Suppressor macrophage (primary cell): ENCODE measurements around the gene RNLS.

Experiments
- DNase-seq, 4 experiments: peaks; one replicate each; pipeline ENCODE4 v3.0.0-alpha.2; 2020 to 2022

RNLS gene

DNA sequence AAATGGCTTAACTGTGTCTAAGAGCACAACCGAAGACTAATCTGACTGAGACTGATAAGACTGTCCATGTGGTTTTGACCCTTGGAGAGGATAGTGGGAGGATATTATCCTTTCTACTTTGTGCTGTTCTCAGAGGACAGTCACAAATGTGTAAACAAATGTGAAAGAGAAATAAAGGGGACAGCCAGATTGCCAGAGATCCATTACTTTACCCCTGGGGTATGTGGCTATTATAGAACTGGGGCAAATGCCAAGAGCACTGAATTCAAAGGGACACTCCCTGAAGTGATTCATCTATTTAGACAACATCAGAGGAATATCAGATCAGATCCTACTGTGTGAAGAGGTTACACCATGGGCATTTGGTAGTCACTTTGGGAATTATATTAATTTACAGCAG, 154.7 kb downstream of the RNLS start:
- no peak for DNase-seq

DNA sequence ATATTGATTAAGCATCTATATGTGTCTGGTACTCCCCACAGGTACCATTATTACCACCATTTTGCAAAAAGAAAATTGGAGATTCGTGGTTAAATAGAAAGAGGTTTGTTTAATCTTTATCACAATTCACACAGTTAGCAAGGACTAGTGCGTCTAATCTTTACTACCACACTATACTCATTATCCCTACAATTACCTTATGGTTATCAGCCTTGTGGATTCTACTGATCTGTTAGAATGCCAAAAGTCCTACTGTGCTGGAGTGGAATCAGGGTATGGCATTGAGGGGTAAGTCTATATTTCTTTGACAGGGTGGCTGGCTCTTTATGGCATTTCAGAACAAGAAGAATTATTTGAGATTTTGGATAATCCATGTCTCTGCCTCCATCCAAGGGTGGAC, 156.1 kb downstream of the RNLS start:
- no peak for DNase-seq

DNA sequence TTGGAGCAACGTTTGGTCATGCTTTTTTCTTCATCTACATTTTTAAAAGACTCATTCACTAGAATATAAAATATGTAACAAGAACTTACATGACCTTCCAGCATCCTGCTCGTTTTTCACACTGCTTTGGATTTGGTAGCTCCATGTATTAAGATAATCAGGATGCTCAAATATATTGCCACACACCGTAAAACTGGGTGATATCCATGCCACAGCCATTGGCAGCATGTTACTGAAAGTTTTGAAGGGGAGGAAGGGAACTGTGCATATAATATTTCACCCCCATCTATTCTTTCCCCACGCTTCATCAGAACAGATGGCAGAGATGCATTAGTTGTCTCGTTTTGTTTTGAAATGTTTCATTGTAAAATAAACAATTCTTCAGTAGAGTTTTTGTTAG, 158.2 kb downstream of the RNLS start:
- DNase-seq, result no peak

DNA sequence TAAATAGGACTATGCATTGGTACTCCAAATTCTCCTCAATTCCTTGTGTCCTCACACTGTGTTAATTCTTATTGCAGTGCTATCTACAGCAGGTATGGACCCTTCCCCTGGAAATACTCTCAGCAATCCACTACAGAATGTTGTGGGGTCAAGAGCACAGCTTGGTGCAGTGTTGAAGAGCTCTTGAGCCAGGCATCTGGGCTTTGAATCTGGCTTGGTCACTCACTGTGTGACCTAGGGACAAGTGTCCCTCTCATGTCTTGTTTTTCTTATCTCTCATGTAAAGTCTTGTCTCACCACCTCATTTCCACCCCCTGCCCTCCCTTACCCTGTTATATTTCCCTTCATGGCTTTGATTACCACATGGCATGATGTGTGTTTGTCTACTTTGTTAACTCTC, 159.4 kb downstream of the RNLS start:
- no peak for DNase-seq

DNA sequence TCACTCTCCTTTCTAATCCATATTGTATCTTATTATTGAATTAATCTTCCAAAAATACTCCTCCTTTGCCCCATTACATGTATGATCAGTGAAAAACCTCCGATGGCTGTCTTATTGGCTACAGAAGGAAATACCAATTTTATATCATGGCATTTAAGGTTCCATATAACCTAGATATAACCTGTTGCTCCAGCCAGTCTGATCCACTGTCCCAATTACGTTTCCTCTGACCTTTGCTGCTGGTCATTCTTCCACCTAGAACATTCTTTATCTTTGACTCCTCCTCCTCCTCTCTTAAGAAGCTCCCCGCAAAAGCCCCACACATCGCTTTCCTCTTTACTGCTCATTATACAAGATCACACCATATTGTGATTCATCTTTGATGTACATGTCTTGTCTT, 161.5 kb downstream of the RNLS start:
- no peak for DNase-seq

DNA sequence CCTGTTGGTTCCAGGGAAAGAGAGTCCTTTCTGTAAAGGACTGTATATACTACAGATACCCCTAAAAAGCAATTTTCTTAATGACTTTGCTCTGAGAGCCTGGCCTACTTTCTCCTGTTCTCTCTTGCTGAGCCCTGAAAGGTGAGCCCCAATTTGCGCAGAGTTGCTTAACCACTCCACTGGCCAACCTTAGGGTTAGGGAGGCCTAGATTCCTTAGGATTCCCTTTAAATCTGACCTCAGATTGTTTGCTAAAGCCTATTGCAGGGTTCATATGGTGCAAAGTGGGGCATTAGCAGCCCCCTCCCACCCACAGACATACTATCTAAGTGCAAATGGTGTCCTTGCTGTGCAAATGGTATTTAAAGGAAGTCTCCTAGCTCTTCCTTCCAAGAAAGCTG, 164.2 kb downstream of the RNLS start:
- DNase-seq, result no peak

DNA sequence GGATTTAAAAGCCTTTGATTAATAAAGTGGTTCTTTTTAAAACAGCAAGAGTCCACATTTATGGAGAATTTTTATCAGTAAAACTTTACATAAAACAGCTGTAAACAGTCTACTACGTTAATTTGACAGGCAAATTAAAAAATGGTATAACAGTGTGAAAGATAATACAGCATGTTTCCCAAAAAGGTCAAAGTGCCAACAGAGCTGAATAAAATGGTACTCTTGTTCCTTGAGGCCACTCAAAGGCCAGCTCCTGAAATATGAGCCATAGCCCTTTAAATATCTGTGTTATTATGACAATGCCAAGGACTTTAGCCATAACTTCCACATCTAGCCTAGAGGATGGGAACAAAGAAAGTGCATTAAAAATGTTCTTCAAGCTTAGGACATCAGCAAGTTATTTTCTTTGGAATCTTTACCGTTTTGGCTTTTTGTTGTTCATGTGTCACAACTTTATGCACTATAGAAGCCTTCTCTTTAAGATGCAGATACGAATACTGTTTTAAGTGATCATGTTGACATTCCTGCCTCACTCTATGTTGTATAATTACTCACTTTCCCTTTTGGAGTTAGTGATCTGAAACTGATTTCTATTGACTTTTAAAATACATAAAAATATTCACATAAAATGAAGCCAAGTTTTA, 165.6 kb downstream of the RNLS start:
- no peak for DNase-seq

DNA sequence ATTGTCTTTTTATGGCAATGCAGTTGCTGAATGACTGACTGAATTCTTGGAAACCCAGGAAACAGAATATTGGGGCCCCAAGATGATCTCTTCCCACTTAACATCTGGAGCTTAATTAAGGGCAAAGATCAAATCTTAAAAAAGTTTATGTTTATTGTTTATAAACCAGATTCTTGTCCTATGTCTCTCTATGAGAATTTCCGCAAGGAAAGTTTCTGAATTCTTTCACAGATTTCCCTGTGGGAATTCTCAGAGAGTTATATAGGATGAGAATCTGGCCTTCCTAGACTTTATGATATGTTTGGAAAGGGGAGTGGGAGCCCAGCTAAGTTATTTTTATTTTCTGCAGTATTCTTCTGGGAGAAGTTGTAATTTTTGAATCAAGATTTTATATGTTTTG, 166.3 kb downstream of the RNLS start:
- no peak for DNase-seq

DNA sequence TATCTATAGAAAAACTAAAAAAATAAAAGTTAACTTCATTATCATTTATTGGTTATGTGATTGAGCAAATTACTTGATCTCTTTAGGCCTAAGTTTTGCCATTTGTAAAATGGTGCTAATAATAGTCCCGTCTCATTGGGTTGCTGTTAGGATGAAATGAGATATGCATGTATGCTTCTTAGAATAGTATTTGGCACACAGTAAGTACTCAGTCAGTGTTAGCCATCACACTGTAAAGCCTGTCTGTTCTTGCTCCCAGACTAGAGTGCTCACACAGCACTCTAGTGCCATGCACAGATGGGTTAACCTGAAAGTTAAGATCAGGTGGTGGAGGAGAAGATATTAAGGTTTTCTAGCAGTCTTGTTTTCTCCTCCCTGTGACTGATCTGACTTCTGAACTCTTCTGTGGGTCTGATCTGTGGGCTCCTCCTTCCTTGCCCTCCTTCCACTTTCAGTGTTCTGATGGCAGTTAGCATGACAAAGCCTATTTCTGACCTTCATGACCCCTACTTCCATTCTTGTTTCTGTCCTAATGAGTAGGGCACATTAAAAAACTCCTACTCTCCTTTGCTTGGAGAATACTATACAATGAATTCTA, 167.5 kb downstream of the RNLS start:
- no peak for DNase-seq

DNA sequence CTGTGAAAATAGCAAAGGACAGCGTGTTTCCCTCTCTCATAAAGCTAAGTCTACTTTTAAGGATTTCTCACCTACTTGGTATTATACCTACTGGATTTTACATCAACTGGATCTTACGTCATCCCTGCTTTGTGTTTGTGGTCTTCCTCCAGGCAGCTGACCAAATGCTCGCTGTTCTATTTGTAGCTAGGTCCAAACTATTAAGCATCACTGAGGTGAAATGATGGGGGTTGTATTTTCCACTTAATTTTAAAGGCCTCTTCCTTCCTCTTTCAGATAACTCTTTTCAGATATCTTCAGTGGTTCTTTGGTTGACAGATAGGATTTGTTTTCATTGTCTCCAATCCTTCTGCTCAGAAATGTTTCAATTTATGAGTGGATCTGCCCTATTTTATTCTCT, 169.7 kb downstream of the RNLS start:
- no peak for DNase-seq

DNA sequence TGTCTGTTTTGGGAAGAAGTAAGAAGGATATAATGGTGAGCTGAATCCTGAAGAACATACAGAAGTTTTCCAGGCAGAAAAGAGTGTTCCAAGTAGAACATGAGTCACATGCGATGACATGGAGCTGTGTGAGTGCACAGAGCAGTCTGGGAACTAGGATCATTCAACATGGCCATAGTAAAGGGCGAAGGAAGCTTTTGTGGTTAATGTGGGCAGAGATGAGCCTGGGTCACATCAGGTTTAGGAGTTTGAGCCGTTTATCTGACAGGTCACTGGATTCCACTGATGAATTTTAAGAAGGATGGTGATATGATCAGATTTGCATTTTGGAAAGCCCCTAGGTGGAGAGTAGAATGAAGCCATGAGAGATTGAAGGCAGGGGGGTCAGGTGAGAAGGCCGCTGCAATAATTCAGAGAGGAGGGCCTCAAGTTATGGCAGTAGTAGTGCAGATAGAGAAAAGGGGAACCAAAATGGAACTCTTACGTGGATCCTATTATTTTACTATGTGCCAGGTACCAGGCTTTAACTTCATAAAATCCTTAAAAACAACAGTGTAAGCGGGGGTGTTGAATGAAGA, 171.3 kb downstream of the RNLS start:
- DNase-seq, result peak in 1 of 4 experiments; percentile 21

DNA sequence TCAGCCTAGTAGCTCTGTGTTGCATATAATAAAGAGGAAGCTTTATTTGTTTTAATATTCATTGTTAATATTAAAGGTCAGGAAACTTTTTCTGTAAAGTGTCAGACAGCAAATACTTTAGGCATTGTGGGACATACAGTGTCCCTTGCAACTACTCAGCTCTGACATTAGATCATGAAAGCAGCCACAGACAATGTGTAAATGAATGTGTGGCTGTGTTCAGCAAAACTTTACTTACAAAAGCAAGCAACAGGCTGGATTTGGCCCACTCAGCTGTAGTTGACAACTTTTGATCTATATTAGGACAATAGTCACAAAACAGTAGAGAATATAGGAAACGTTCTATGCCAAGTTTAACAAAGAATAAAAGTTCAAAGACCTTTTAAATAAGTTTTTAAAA, 173.3 kb downstream of the RNLS start:
- DNase-seq, result no peak

DNA sequence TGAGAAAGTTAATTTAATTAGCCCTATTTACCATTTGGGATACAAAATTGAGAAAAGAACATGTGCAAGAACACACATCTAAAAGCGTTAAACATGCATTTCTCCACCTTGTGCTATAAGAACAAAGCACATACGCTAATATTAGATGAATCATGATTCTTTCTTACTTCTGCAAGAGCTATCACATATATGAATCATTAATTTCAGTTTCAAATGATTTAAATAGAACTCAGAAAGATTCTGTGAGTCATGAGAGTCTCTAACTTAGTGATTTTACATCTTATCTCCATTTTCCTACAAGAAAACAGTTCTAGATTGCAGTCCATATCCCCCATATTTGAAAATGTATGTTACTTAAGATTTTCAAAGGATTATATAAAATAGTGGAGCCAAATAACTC, 173.9 kb downstream of the RNLS start:
- peak in 1 of 4 experiments; percentile 21 for DNase-seq

DNA sequence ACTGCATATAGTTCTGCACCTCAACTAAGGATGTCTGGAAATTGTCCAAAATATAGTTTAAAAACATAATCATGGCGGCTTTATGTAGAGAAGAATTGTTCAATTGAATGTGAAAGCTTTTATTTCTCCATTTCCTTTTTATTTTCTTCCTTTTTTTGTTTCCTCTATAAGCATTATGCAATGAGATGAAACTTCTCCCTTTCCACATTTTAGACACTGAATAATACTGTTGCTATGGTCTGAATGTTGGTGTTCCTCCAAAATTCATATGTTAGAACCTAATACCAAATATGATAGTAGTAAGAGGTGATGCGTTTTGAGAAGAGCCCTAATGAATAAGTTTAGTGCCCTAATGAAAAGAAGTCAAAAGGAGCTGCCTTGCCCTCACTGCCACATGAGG, 175.0 kb downstream of the RNLS start:
- DNase-seq, result peak in 2 of 4 experiments; percentile 61 to 66

DNA sequence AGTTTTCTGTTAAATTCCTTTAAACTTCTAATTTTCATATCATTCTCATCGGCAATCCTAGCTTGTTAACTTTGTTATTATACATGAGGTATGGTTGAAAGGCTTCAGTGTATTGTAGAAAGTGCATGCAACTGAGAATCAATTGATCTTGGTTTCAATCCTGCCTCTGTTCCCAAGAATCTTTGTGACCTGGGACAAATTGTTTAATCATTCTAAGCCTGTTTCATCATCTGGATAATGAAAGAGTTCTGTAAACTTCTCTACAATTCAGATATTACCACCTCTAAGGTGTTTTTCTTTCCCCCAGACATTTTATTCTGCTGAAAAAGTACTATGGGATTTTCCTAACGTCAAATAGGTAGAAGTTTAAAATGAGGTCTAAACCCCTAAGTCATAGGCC, 179.0 kb downstream of the RNLS start:
- DNase-seq, result no peak

DNA sequence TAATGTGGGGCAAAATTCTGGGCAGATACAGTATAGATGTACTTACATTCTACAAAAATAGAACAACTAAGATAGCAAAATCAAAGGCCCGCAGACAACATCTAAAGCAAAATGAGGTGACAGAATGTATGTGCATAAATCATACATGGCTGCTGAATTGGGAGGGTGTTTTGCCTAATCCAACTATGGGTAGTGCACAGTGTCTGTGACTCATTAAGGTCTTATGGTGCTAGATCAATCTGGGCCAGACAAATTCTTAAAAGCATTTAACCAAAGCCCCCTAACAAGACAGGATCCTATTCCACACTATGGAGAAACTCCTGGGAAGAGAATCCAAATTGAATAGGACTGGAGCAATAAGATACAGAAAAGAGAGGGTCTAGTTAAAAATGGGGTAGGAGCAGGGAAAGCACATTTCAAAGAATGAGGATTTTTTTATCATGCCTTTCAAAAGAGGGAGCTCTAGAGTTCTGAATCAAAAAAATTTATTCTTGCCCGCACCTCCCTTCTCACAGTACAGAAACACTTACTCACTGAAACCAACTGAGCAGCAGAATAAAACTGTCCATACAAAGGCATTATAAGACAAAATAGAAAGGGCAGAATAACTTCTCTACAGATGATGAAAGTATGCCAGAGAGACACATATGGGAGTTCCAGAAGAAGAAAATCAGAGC, 181.3 kb downstream of the RNLS start:
- DNase-seq, result peak in 1 of 4 experiments; percentile 13

DNA sequence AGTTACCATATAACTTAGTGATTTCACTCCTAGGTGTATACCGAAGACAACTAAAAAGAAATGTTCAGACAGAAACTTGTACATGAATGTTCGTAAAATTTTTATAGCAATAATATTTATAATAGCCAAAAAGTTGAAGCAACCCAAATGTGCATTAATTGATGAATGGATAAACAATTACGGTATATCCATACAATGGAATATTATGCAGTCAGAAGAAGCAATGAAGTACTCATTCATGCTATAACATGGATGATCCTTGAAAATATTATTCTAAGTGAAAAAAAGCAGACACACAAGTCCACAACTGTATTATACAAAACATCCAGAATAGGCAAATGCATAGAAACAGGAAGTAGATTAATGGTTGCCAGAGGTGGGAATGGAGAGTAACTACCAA, 183.9 kb downstream of the RNLS start:
- no peak for DNase-seq

DNA sequence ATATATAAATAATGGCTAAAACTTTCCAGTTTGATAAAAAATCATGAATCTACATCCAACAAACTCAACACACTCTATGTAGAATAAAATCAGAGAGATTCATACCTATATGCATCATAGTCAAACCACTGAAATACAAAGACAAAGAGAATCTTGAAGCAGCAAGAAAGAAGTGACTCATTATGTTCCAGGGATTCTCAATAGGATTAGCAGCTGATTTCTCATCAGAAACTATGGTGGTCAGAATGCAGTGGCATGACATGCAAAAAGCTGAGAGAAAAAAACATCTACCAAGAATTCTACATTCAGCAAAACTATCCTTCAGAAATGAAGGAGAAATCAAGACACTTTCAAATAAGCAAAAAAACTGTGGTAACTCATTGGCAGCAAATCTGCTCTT, 187.4 kb downstream of the RNLS start:
- DNase-seq, result no peak

DNA sequence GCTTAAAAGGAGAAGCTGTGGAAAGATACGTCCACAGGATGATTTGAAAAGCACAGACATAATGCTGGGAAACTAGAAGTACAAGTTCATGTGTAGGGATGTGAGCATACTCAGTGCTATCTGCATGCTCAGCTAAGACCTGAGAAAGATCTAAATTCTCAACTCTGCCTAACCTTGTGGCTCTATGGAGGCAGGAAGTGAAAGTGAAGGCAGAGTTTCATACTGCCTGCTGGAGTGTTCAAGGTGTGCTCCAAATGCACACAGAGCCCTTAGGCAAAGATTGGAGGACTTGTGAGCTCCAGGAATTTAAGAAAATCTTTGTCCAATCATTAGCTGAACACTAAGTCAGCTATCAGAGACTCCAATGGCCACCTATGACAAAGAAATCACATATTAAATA, 190.9 kb downstream of the RNLS start:
- no peak for DNase-seq

DNA sequence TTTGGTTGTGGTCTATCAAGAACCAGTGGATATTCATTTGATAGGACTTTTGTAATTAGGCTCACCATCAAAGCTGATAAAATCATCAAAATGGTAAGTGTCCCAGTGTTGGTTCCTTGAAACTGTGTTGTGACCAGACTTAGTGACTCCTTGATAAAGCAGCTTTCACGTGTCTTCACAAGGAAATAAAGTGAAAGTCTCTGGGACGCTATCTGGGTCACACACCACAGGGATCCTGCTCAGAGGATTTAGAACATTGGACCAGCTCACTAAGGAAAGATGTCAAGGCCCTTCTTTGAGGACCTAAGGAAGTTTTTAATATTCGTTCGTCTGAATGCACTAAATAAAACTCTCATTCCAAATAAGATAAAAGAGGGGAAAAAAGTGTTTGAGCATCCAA, 193.1 kb downstream of the RNLS start:
- no peak for DNase-seq

DNA sequence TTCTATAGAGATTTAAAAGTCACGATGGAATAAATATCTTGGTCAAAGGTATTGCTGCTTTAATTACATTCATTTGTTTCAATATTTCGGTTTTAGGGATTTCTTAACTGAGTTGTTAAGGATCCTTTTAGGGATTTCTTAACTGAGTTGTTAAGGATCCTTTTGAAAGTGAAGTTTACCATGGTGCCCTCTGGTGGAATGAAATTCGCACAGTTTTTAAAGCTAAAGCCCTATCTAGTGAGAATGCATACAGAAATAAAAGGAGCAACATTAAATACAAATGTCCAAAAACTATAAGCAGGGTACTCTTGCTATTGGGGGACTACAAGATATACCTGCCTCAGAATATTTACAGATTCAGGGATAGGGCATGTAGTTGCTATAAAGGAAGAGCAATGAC, 193.7 kb downstream of the RNLS start:
- DNase-seq, result peak; percentile 62 to 71 (median 64)

DNA sequence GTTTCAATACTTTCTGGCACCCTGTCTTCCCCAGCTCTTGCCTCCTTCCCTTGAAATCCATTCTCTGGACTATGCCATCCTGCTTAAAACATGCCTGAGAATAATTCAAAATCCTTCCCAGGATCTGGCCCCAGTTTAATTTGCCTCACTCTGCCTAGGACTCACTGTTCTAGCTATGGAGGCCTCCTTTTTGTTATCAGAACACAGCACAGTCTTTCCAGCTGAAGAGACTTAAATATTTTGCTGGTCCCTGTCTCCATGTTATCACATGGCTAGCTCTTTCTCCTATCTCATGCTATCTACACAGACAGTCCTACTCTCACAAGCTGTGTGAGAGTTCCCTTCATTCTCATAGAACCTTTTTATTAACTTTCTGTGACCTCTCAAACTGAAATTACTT, 194.8 kb downstream of the RNLS start:
- DNase-seq, result no peak

DNA sequence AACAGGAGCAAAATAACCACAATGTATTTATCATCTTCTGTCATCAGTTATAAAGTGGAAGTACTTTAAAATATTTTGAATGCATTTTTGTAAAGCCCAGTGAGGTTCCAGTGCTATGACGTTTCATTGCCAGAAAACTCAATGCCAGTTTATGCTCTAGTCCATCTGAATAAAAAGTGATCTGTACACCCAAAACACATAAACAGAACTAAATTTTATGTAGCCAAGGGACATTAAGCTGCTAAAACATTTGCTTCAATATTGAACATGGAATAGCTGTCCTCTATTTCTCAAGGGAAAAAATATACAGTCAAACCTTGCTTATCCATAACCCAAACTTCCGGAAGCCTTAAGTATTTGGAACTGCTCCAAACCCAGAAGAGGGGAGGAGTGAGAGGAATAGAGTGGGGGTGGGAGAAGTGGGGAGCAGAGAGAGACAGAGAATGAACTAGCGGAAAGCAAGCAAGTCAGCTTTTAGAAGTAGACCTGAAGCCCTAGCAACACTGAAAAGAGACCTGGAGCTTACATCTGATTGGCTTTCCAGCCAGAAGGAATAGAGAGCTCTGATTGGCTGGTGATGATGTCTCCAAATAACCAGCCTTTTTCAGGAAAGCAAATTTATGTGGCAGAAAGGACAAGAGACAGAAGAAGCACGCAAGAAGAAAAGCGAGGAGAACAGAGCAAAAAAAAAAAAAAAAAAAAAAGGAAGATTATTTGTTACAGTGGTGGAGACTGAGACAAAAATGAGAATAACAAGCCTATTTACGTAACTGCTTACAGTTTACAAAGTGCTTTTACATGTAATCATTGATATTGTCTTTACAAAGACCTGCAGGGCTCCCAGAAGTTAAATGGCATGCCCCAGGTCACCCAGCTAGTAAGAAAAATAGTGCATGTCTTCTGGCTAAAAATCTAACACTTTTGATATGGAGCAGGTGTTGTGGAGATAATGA, 196.0 kb downstream of the RNLS start:
- DNase-seq, result peak in 3 of 4 experiments; percentile 34 to 59 (median 45)
